NCI-H128 (cell line): ENCODE data around the gene ANKRD50.

Experiments used
- DNase-seq: peaks from one replicate; lab custom pipeline; 2025; ENCODE audit not compliant: unreplicated experiment; lab: John Stamatoyannopoulos, UW

Gene ANKRD50

DNA sequence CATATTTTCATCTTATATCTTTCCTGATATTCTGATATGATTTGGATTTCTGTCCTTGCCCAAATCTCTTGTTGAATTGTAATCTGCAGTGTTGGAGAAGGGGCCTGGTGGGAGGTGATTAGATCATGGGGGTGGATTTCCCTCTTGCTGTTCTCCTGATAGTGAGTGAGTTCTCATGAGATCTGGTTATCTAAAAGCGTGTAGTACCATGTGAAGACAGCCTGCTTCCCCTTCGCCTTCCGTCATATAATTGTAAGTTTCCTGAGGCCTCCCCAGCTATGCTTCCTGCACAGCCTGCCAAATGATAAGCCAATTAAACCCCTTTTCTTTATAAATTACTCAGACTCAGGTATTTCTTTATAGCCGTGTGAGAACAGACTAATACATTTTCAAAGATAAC lies 77.2 kb downstream of the ANKRD50 start:
- no peak for DNase-seq

GRCh38 chr4:124633285-124633941 lies 79.1 kb downstream of the ANKRD50 start:
- no peak for DNase-seq

DNA sequence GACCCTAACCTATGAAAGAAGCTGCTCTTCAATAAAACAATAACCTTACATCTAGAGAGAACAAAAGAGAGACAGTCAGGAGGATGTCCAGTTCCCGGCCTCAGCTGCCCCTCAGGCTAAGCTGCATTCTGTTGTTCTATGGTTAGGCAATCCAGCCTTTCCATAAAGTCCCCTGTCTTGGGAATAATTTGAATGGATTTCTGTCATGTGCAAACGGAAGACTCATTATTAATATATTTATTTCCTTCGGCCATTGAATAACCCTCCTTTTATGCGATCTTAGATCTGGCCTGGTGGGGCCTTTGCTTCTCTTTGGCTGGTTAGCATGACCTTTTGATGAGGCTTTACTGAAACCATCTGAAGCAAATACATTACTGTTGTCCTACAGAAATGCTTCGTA lies 80.1 kb downstream of the ANKRD50 start:
- DNase-seq = no peak

- no peak for DNase-seq
These were observed 80.8 kb downstream of the ANKRD50 start for GRCh38 chr4:124631760-124632159.

DNA sequence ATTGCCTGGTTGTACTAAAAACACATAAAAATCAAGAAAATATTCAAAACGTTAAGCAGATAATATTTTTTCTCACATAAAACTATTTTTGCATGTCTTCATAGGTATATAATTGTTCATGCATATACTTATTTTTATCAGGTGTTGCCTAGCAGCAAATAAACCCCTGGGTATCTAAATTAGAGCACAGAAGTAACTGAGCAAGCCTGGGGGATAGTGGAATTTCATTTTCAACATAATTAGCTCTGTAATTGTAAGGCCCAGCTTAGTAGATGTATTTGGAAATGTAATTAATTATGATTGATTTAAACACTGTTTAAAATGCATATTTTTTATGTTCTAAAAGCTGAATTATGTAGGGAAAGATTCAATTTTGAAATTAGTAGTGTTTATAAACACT lies 82.9 kb downstream of the ANKRD50 start:
- no peak for DNase-seq
